Activated T-helper 1 cell treated with anti-CD3 and anti-CD28 coated beads, Interleukin-12 subunit alpha, Interleukin-12 subunit beta, Interleukin-2, Interleukin-4 antibody, amounts not matched to agents 30 ng/mL and 10 ng/mL and 1 ng/mL, durations not matched to agents 14 hours and 24 hours and 36 hours (primary cell): ENCODE results near the gene PIP4K2B. TPM values are rescaled to one million over a fixed set of nuclear protein-coding genes. Genes with fewer than 3 reads are reported as not detected.

Source experiments
- DNase-seq: peaks from one replicate; pipeline ENCODE4 v3.0.0; 2021; ENCODE audit warnings: low spot score
- H3K27ac Mint-ChIP-seq: one replicate; pipeline ENCODE4 v1.8.0; 2021; ENCODE audit warnings: mild to moderate bottlenecking, mixed read lengths
- H3K27me3 Mint-ChIP-seq: one replicate; pipeline ENCODE4 v1.8.0; 2022; ENCODE audit warnings: mild to moderate bottlenecking, moderate library complexity, mixed read lengths; ENCODE audit not compliant: insufficient read depth
- H3K36me3 Mint-ChIP-seq: one replicate; pipeline ENCODE4 v1.8.0; 2021; ENCODE audit warnings: low read depth, mixed read lengths
- H3K4me1 Mint-ChIP-seq: one replicate; pipeline ENCODE4 v1.8.0; 2021; ENCODE audit warnings: low read depth, mixed read lengths
- H3K4me3 Mint-ChIP-seq: one replicate; pipeline ENCODE4 v1.8.0; 2021; ENCODE audit warnings: mild to moderate bottlenecking, moderate library complexity, mixed read lengths
- H3K9me3 Mint-ChIP-seq: one replicate; pipeline ENCODE4 v1.8.0; 2021; ENCODE audit warnings: mixed read lengths
- intact Hi-C: fragments of 100-400 bp; cut with micrococcal nuclease; formaldehyde crosslinking; loops from one replicate; pipeline ENCODE4 v1.15.1; 2024
- total RNA-seq: library from RNA; stranded (reverse); gene quantifications from 2 replicates; pipeline ENCODE4 v1.2.3, GENCODE V29; 2022

The PIP4K2B gene
- total RNA-seq, 1 donor from 2014 or later: 40.6 TPM

GRCh38 chr17:38738686-38739085, 60.7 kb downstream of the PIP4K2B start:
- H3K27me3 Mint-ChIP-seq: peaks cover 2% of the 10 kb centered on the region
- peaks cover 37% of the 10 kb centered on the region for H3K4me1 Mint-ChIP-seq
- H3K4me3 Mint-ChIP-seq: no peak overlapping the region
- intact Hi-C loops: no loop called here
- no peak overlapping the region for H3K27ac Mint-ChIP-seq
- no peak for DNase-seq
- peaks cover 3% of the 10 kb centered on the region for H3K36me3 Mint-ChIP-seq
- no peaks in the 10 kb centered on the region for H3K9me3 Mint-ChIP-seq

DNA sequence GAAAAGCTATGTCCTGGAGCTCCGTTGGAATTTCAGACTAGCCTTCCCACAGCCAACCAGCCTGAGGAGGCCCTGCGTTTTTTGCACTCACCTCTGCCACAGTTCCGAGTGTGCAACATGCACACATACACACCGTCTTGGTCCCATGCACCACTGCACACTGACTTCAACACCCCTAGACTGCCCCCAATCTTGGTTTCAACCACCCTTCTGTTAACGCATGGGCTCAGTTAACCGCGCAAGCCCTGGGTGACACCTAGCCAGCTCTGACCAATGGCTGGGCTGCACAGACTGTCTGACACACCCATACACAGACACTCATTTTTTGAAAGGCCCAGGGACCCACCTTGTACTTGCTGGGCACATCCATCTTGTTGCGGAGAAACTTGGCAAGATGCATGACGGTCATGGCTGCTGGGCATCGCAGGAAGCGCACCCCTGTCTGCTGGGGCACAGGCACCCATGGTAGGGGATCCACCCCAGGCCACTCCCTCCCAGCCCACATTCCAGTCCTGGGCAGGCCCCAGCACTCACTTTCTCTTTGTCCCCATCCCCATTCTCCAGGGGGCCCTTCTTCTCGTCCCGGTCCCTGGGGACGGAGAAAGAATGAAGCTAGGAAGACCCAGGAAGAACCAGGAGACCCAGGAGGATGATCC, 61.2 kb downstream of the PIP4K2B start:
- intact Hi-C loops: no loop called here
- H3K36me3 Mint-ChIP-seq: peaks cover 3% of the 10 kb centered on the region
- H3K27me3 Mint-ChIP-seq: peaks cover 2% of the 10 kb centered on the region
- no peaks in the 10 kb centered on the region for H3K9me3 Mint-ChIP-seq
- no peak for DNase-seq
- no peak overlapping the region for H3K27ac Mint-ChIP-seq
- H3K4me1 Mint-ChIP-seq: peaks cover 37% of the 10 kb centered on the region
- no peak overlapping the region for H3K4me3 Mint-ChIP-seq

- H3K27ac Mint-ChIP-seq: peak overlapping the region; percentile 61
- peaks cover 15% of the 10 kb centered on the region for H3K36me3 Mint-ChIP-seq
- intact Hi-C loops: loop anchor here (1.0 kb wide), 1 partner anchor 58 kb away; no protein-coding TSS in a partner anchor
- H3K27me3 Mint-ChIP-seq: peaks cover 2% of the 10 kb centered on the region
- H3K4me3 Mint-ChIP-seq: no peak overlapping the region
- H3K9me3 Mint-ChIP-seq: no peaks in the 10 kb centered on the region
- DNase-seq: peak; percentile 59
- H3K4me1 Mint-ChIP-seq: peaks cover 49% of the 10 kb centered on the region
Measured at GRCh38 chr17:38735161-38735997, 64.0 kb downstream of the PIP4K2B start.

DNA sequence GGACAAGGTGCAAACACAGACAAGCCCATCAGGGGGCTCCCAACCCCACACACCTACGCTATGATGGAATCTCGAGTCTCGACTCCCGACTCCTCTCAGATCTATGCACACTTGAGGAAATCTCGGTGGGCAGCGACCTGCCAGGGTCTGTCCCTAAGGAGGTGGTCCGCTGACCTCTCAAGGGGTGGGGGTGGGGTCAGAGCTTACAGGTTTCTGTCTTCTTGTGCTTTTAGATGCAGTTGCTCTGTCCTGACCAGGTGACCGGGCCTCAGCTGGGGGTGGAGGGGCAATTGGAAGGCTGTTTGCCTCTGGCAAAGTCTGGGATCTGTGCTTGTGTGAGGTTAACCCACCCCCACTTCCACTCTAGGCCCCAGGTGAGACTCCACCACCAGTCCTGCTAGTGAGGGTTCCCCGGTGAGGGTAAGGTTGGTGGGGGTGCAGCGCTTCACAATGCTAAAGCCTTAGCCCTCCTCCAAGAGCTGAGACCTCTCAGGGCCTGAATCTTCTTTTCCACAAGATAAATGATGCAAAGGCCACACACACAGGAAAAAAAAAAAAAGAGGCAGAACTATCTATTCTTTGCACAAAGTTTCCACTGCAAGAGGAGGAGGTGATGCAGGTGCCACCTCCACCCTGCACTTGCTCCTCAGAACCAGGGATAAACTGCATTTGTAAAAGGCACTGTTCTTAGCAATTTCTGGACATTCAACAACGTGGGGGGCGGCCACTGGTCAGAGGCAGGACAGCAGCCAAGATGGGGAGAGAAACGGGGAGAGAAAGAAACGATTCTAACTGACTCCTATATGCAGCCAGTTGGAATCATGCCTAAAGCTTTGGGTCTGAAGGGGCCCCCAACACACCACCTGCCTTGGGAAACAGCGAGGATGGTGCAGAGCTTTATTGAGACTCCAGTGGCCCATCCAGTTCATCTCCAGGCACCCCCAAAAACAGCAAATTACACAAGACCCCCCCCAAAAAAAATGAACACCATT, 65.1 kb downstream of the PIP4K2B start:
- Mint-ChIP-seq H3K4me3 (peak overlapping the region; percentile 51), H3K9me3 (no peaks in the 10 kb centered on the region), H3K27ac (peak overlapping the region; percentile 88), H3K27me3 (peaks cover 2% of the 10 kb centered on the region), H3K36me3 (peaks cover 15% of the 10 kb centered on the region), H3K4me1 (peaks cover 54% of the 10 kb centered on the region)
- DNase-seq: no peak
- intact Hi-C loops: loop anchor here (2.0 kb wide), 1 partner anchor 13 kb away; no protein-coding TSS in a partner anchor

DNA sequence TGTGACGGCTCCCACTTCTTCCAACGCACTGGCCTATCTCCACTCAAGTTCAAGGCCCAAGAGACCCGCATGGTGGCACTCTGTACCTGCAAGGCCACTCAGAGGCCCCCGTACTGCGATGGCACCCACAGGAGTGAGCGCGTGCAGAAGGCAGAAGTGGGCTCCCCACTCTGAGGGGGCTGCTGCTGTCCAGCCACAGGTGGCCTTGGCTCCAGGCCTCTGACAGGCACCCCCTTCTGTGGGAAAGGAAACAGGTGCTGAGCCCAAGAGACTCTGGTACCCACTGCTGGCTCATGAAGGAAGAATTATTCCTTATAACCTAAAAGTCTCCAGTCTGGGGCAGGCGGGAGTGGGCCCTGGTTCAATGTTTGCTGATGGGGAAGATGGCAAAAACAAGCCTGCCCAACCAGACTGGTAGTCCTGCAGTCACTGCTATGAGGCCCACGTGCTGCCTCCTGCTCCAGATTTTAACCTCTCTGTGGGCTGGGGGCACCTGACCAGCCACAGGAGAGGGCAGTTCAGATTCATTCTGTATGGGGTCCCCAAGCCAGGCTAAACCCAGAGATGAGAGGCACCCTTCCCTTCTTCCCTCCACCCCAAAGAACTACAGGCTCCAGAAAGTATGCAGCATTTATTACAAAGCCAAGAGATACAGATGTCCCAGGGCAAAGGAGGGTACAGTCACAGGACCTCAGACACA, 65.9 kb downstream of the PIP4K2B start:
- peak overlapping the region; percentile 24 for H3K4me3 Mint-ChIP-seq
- intact Hi-C loops: loop anchor here (2.0 kb wide), 1 partner anchor 13 kb away; no protein-coding TSS in a partner anchor

DNA sequence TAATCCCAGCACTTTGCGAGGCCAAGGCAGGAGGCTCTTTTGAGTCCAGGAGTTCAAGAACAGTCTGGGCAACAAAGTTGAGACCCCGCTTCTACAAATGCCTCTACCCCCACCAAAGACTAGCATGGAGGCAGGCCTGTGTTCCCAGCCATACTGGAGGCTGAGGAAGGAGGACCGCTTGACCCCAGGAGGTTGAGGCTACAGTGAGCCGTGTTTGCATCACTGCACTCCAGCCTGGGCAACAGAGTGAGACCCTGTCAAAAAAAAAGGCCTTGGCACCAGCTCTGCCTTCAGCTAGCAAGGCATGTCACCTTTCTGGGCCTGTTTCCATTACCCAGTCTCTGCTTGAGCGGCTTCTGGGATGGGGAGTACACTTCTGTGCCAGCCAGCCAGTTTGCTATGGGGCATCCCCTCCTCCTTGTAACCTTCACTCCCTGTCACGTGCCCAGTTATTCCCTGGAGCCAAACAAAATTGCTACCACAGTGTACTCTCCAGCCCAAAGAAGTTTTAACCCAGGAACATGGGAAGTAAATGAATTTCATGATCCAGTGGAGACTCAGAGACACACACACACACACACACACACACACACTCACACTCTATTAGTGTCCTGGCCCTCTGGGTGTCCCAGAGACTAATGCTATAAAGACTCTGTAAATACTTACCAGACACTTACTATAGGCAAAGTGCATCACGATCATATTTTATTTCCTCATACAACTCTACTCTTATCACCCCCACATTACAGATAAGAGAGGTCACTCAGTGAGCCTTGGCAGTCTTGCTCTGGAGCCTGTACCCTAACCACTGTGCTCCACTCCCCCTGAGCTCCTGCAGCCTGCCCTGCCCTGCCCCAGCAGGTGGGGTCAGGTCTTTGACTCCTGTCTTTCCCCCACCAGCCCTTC, 66.7 kb downstream of the PIP4K2B start:
- Mint-ChIP-seq H3K4me1 (peaks cover 70% of the 10 kb centered on the region), H3K36me3 (peaks cover 22% of the 10 kb centered on the region), H3K27me3 (peaks cover 2% of the 10 kb centered on the region), H3K27ac (peak overlapping the region; percentile 82), H3K4me3 (peak overlapping the region; percentile 94), H3K9me3 (no peaks in the 10 kb centered on the region)
- intact Hi-C loops: loop anchor here (2.0 kb wide), 1 partner anchor 14 kb away; no protein-coding TSS in a partner anchor
- DNase-seq: no peak

More for the DNA sequence above, 65.9 kb downstream of the PIP4K2B start:
- Mint-ChIP-seq H3K36me3 (peaks cover 15% of the 10 kb centered on the region), H3K27ac (peak overlapping the region; percentile 88), H3K4me1 (peaks cover 62% of the 10 kb centered on the region), H3K27me3 (peaks cover 2% of the 10 kb centered on the region), H3K9me3 (no peaks in the 10 kb centered on the region)
- no peak for DNase-seq

DNA sequence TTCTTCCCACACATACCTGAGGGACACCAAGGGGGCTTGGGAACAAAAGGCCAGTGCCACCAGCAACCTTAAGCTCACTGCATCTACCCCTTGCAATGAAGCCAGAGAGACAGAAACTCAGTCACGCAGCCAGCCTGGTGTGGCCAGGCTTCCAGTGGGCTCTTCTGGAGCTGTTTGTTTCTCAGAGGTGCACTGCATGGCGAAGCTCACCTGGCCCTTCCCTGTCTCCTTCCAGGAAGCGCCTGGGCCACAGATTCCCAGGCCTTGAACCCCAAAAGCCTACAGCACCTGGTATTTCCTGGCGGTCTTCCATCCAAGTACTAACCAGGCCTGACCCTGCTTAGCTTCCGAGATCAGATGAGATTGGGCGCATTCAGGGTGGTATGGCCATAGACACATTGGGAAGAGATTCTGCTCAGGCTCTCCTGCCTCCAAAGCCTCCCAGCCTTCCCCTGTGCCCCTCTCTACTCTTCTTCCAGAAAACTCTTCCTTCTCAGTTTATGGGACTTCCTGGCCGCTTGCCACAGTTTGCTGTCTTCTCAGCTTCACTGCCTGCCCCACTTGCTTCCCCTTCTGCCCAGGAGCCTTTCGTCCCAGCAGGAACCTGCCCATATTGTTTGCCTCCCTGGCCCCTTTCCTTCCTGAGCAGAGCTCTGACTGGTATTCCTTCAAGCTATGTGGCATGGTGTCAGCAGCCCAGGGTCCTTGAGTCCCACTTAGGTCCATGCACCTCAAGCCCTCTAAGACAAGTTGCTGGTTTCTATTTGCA, 67.6 kb downstream of the PIP4K2B start:
- peak overlapping the region; percentile 94 for H3K4me3 Mint-ChIP-seq
- H3K27me3 Mint-ChIP-seq: peaks cover 2% of the 10 kb centered on the region
- no peak for DNase-seq
- no peaks in the 10 kb centered on the region for H3K9me3 Mint-ChIP-seq
- peaks cover 23% of the 10 kb centered on the region for H3K36me3 Mint-ChIP-seq
- peaks cover 79% of the 10 kb centered on the region for H3K4me1 Mint-ChIP-seq
- intact Hi-C loops: loop anchor here (2.0 kb wide), 1 partner anchor 15 kb away; no protein-coding TSS in a partner anchor
- peak overlapping the region; percentile 82 for H3K27ac Mint-ChIP-seq

- Mint-ChIP-seq H3K27me3 (peaks cover 2% of the 10 kb centered on the region), H3K27ac (peak overlapping the region; percentile 97), H3K36me3 (peaks cover 23% of the 10 kb centered on the region), H3K4me3 (peak overlapping the region; percentile 94), H3K9me3 (no peaks in the 10 kb centered on the region), H3K4me1 (peaks cover 87% of the 10 kb centered on the region)
- DNase-seq: no peak
- intact Hi-C loops: loop anchor here (1.0 kb wide), 2 partner anchors 22 to 54 kb away; partner anchors contain the start of gene PSMB3
Measured at GRCh38 chr17:38730526-38731379, 68.6 kb downstream of the PIP4K2B start.

DNA sequence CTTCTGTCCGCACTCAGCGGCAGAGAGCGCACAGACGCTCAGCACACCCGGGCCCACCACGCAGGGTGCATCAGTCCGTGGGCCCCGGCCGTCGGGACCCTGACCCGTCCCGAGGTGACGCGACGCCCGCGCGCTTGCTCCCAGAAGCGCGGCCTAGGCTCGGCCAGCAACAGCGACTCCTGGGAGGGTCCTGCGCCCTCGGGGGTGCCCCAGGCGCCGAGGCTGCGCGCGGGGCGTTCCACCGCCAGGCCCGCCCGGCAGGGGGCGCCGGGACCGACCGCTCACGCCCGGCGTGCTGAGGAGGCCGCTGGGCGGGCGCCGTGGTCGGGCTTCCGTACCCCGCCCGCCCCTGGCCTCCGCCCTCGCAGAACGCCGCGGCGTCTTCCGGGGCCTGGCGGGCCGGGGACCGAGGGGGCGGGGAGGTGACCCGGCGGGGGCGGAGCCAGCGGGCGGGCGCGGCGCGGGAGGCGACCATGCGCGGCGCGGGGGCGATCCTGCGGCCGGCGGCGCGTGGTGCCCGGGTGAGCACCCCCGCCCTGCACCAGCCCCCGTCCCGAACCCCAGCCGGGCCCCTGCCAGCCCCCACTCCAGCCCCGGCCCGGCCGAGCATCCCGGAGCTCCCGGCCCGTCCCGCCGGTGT, 69.3 kb downstream of the PIP4K2B start, which contains the start of gene CISD3:
Gene CISD3 (plus strand): TSS at position 456 of the 640 bp plus-strand sequence. CDS start 18 bp downstream, at position 474.
- peak within 1 kb of the TSS; percentile 94 for H3K4me3 Mint-ChIP-seq
- DNase-seq: peak; percentile 88
- peak within 1 kb of the TSS; percentile 97 for H3K27ac Mint-ChIP-seq
- H3K27me3 Mint-ChIP-seq: peaks cover 2% of the 10 kb centered on the region
- no peaks in the 10 kb centered on the region for H3K9me3 Mint-ChIP-seq
- H3K4me1 Mint-ChIP-seq: peaks cover 82% of the 10 kb centered on the region
- intact Hi-C loops: loop anchor here (1.0 kb wide), 2 partner anchors 22 to 54 kb away; partner anchors contain the start of gene PSMB3
- H3K36me3 Mint-ChIP-seq: peaks cover 24% of the 10 kb centered on the region
